ENCODE data around the gene INSC. TPM values are rescaled to one million over a fixed set of nuclear protein-coding genes. Genes with fewer than 3 reads are reported as not detected.
A peak's percentile ranks its signal among the peaks of the same experiment; 100 is the strongest.

Gene INSC
- total and polyA plus RNA-seq, 9 of the 15 experiments (the other 6 are each of a cell fraction or from before 2014, with no cell fraction given) = not detected

GRCh38 chr11:15276621-15277020, 161.9 kb downstream of the INSC start (continued):
- TF ChIP-seq ZNF280B (CRISPR knock-in tag; IDR thresholded peaks at IDR 0.05) (no peak), SRSF1 (IDR thresholded peaks at IDR 0.05; ENCODE audit: low read depth, low read length) (no peak), GTF2B (IDR thresholded peaks at IDR 0.05; ENCODE audit: extremely low read depth, insufficient read length) (no peak), IRF9 (tag; IDR thresholded peaks at IDR 0.05) (no peak), GABPA (tag; conservative IDR thresholded peaks at IDR 0.05; ENCODE audit: low read depth) (no peak), CREBBP (IDR thresholded peaks at IDR 0.05; ENCODE audit: low read depth, low read length) (no peak), RAD21 (CRISPR knock-in tag; conservative IDR thresholded peaks at IDR 0.05 in 1 of 2, IDR thresholded peaks at IDR 0.05 in 1 of 2) (peak in 1 of 2 experiments; percentile 25; a peak in 2 of 4 replicates), EZH2 (IDR thresholded peaks at IDR 0.05; ENCODE audit: borderline replicate concordance, low read depth, low read length) (no peak)
